H1 (cell line): ENCODE results near the gene LENG9. TPM values are rescaled to one million over a fixed set of nuclear protein-coding genes. Genes with fewer than 3 reads are reported as not detected.

Source experiments
- CTCF ChIA-PET: fragments of 300-600 bp; sonication (Branson Sonifier 250); formaldehyde crosslinking; loops from one replicate; lab custom pipeline; 2021; ENCODE audit not compliant: partially characterized antibody; lab: Charles Lee
- POLR2A ChIA-PET: fragments of 300-600 bp; sonication (Branson Sonifier 250); formaldehyde crosslinking; loops from one replicate; lab custom pipeline; 2021; ENCODE audit warnings: inconsistent platforms; ENCODE audit not compliant: partially characterized antibody; lab: Charles Lee
- DNase-seq, 2 experiments: peaks; one replicate each; pipeline versions ENCODE4 v3.0.0 to v3.0.0-alpha.2; 2010 to 2022; ENCODE audit warnings: low spot score in 2 of 2, low read depth in 1 of 2, mixed read lengths in 1 of 2
- FAIRE-seq: peaks from 2 replicates; lab custom pipeline; 2011; peaks lifted over from hg19 to GRCh38; lab: Jason Lieb, UNC
- H2AFZ ChIP-seq: 2 replicates; pipeline ENCODE4 v1.8.1; 2012; ENCODE audit warnings: low read length, inconsistent platforms
- H2AK5ac ChIP-seq: 2 replicates; pipeline ENCODE4 v1.6.1; 2013; ENCODE audit warnings: low read depth, low read length
- H2BK120ac ChIP-seq: replicated peaks from 2 replicates; pipeline ENCODE3; 2013; ENCODE audit warnings: low read depth, low read length, inconsistent platforms
- H2BK12ac ChIP-seq: 2 replicates; pipeline ENCODE4 v1.6.1; 2013; ENCODE audit warnings: low read depth, low read length
- H2BK15ac ChIP-seq: 2 replicates; pipeline ENCODE4 v1.6.1; 2013; ENCODE audit warnings: low read length
- H2BK20ac ChIP-seq: 2 replicates; pipeline ENCODE4 v1.6.1; 2013; ENCODE audit warnings: low read length
- H2BK5ac ChIP-seq: 2 replicates; pipeline ENCODE4 v1.6.1; 2013; ENCODE audit warnings: low read depth, low read length
- H3K14ac ChIP-seq: 2 replicates; pipeline ENCODE4 v1.6.1; 2013; ENCODE audit warnings: inconsistent platforms; ENCODE audit not compliant: insufficient read length
- H3K18ac ChIP-seq: 2 replicates; pipeline ENCODE4 v1.6.1; 2013; ENCODE audit warnings: low read length; ENCODE audit errors: extremely low read depth
- H3K23ac ChIP-seq: 2 replicates; pipeline ENCODE4 v1.6.1; 2013; ENCODE audit warnings: inconsistent platforms; ENCODE audit not compliant: insufficient read length
- H3K23me2 ChIP-seq: 2 replicates; pipeline ENCODE4 v1.6.1; 2013; ENCODE audit warnings: low read depth, low read length
- H3K27ac ChIP-seq: 2 replicates; pipeline ENCODE4 v1.6.1; 2011; ENCODE audit warnings: low read depth, low read length, inconsistent platforms
- H3K27me3 ChIP-seq, 4 experiments: replicated peaks in 1 of 4; 1 replicate in 1 of 4; 2 replicates in 3 of 4; pipeline versions ENCODE4 v1.6.1 to v1.8.1; 2011 to 2013; ENCODE audit warnings: low read length in 3 of 4, mild to moderate bottlenecking in 3 of 4, inconsistent platforms in 2 of 4, mixed read lengths in 2 of 4, moderate library complexity in 1 of 4; ENCODE audit not compliant: control insufficient read depth in 3 of 4, insufficient read depth in 3 of 4; ENCODE audit errors: extremely low read depth in 1 of 4
- H3K36me3 ChIP-seq, 4 experiments: 2 replicates each; pipeline versions ENCODE4 v1.6.1 to v1.8.1; 2011 to 2013; ENCODE audit warnings: mild to moderate bottlenecking in 4 of 4, low read length in 3 of 4, moderate library complexity in 2 of 4, control low read depth in 1 of 4, inconsistent platforms in 1 of 4; ENCODE audit not compliant: insufficient read depth in 4 of 4, control insufficient read depth in 2 of 4
- H3K4ac ChIP-seq: replicated peaks from 2 replicates; pipeline ENCODE3; 2013; ENCODE audit warnings: low read length, low read depth, mixed read lengths, inconsistent platforms; ENCODE audit not compliant: insufficient read length
- H3K4me1 ChIP-seq, 4 experiments: replicated peaks in 1 of 4; 1 replicate in 1 of 4; 2 replicates in 3 of 4; pipeline versions ENCODE4 v1.6.1 to v1.8.1; 2011 to 2013; ENCODE audit warnings: low read length in 3 of 4, inconsistent platforms in 2 of 4, mixed read lengths in 1 of 4; ENCODE audit not compliant: insufficient read depth in 4 of 4, control insufficient read depth in 3 of 4
- H3K4me2 ChIP-seq, 2 experiments: 2 replicates each; pipeline versions ENCODE4 v1.6.1 to v1.8.1; 2011 to 2013; ENCODE audit warnings: low read depth in 2 of 2, low read length in 2 of 2, control low read depth in 1 of 2, inconsistent platforms in 1 of 2, mild to moderate bottlenecking in 1 of 2; ENCODE audit not compliant: insufficient read depth in 1 of 2
- H3K4me3 ChIP-seq, 4 experiments: fragments of 200-600, 300-600 bp in 1 of 4; sonication (generic), shearing (Covaris generic), sonication (Bioruptor Twin) in 1 of 4; 2 replicates each; pipeline versions ENCODE4 v1.5.1 to v1.8.1; 2011 to 2016; ENCODE audit warnings: low read length in 4 of 4, low read depth in 3 of 4, control low read depth in 2 of 4, inconsistent platforms in 2 of 4, mild to moderate bottlenecking in 2 of 4, mixed read lengths in 1 of 4, moderate library complexity in 1 of 4; ENCODE audit not compliant: insufficient read depth in 2 of 4; ENCODE audit errors: extremely low read depth in 1 of 4
- H3K56ac ChIP-seq: replicated peaks from 2 replicates; pipeline ENCODE3; 2013; ENCODE audit warnings: low read depth, mild to moderate bottlenecking, mixed read lengths, low read length, inconsistent platforms; ENCODE audit not compliant: insufficient read length
- H3K79me1 ChIP-seq: 2 replicates; pipeline ENCODE4 v1.6.1; 2013; ENCODE audit warnings: low read depth, low read length, control low read depth
- H3K79me2 ChIP-seq, 2 experiments: 2 replicates each; pipeline versions ENCODE4 v1.6.1 to v1.8.1; 2012 to 2013; ENCODE audit warnings: low read length in 2 of 2, mild to moderate bottlenecking in 2 of 2, inconsistent platforms in 1 of 2; ENCODE audit not compliant: insufficient read depth in 2 of 2, control insufficient read depth in 1 of 2
- H3K9ac ChIP-seq, 4 experiments: replicated peaks in 1 of 4; 1 replicate in 1 of 4; 2 replicates in 3 of 4; pipeline versions ENCODE4 v1.6.1 to v1.8.1; 2011 to 2013; ENCODE audit warnings: low read depth in 3 of 4, low read length in 3 of 4, control low read depth in 2 of 4, mild to moderate bottlenecking in 2 of 4, moderate library complexity in 2 of 4, inconsistent platforms in 1 of 4; ENCODE audit errors: extremely low read depth in 1 of 4
- H3K9me3 ChIP-seq, 2 experiments: 2 replicates each; pipeline versions ENCODE4 v1.6.1 to v1.8.1; 2012 to 2013; ENCODE audit warnings: mild to moderate bottlenecking in 2 of 2, moderate library complexity in 2 of 2, control low read depth in 1 of 2, inconsistent platforms in 1 of 2, low read depth in 1 of 2, low read length in 1 of 2, mixed read lengths in 1 of 2; ENCODE audit not compliant: insufficient read depth in 2 of 2
- H4K20me1 ChIP-seq, 2 experiments: replicated peaks in 1 of 2; 2 replicates each; pipeline versions ENCODE3 to v1.8.1; 2011 to 2013; ENCODE audit warnings: inconsistent platforms in 2 of 2, low read length in 2 of 2, mild to moderate bottlenecking in 1 of 2; ENCODE audit not compliant: insufficient read depth in 2 of 2, control insufficient read depth in 1 of 2
- H4K5ac ChIP-seq: 2 replicates; pipeline ENCODE4 v1.6.1; 2013; ENCODE audit warnings: low read length, low read depth, mixed read lengths, inconsistent platforms; ENCODE audit not compliant: insufficient read length
- H4K8ac ChIP-seq: 2 replicates; pipeline ENCODE4 v1.8.0; 2013; ENCODE audit warnings: mild to moderate bottlenecking, moderate library complexity, low read length, inconsistent platforms; ENCODE audit not compliant: insufficient read depth; ENCODE audit errors: extremely low read depth
- H4K91ac ChIP-seq: replicated peaks from 2 replicates; pipeline ENCODE3; 2013; ENCODE audit warnings: low read length, mixed read lengths, inconsistent platforms; ENCODE audit not compliant: insufficient read length
- CEBPB ChIP-seq: IDR thresholded peaks from 2 replicates; pipeline ENCODE4 v1.6.1; 2012; ENCODE audit warnings: low read depth, low read length
- GABPA ChIP-seq: IDR thresholded peaks from 2 replicates; pipeline ENCODE4 v1.6.1; 2011; ENCODE audit warnings: mild to moderate bottlenecking, low read length, moderate library complexity, borderline replicate concordance; ENCODE audit not compliant: insufficient read depth
- JUND ChIP-seq: IDR thresholded peaks from 2 replicates; pipeline ENCODE4 v1.6.1; 2011; ENCODE audit warnings: mild to moderate bottlenecking, improper control_type of control experiment, low read length
- MAFK ChIP-seq: IDR thresholded peaks from 2 replicates; pipeline ENCODE4 v1.6.1; 2012; ENCODE audit warnings: low read depth, mild to moderate bottlenecking, improper control_type of control experiment, low read length
- POLR2AphosphoS5 ChIP-seq: IDR thresholded peaks from 2 replicates; pipeline ENCODE4 v1.6.1; 2011; ENCODE audit warnings: low read depth, low read length
- SIN3A ChIP-seq, 2 experiments: IDR thresholded peaks in 1 of 2; conservative IDR thresholded peaks in 1 of 2; 2 replicates each; pipeline ENCODE4 v1.6.1; 2011 to 2012; ENCODE audit warnings: low read length in 2 of 2, improper control_type of control experiment in 1 of 2, low read depth in 1 of 2, mild to moderate bottlenecking in 1 of 2
- SP4 ChIP-seq: IDR thresholded peaks from 2 replicates; pipeline ENCODE4 v1.6.1; 2012; ENCODE audit warnings: low read length, inconsistent platforms
- WGBS, 2 experiments: shearing (Covaris generic) in 1 of 2; methylation state at CpG; one replicate each; pipeline versions ENCODE4 v1.1.6 to v1.1.7; 2013 to 2015; ENCODE audit warnings: low lambda C conversion rate in 2 of 2, mixed read lengths in 2 of 2, inconsistent platforms in 1 of 2, low coverage in 1 of 2, missing lambda C conversion rate in 1 of 2; ENCODE audit not compliant: insufficient replicate concordance in 2 of 2, insufficient coverage in 1 of 2, insufficient read length in 1 of 2; ENCODE audit errors: extremely low coverage in 1 of 2, missing lambda C conversion rate in 1 of 2; 5-methylcytosine and 5-hydroxymethylcytosine counted together
- polyA plus RNA-seq, 7 experiments: library from polyadenylated mRNA; depleted of rRNA in 3 of 7; stranded (reverse) in 5 of 7; unstranded in 2 of 7; fragments of >200 nt in 5 of 7; fragments of 200-250 nt in 2 of 7; gene quantifications; 1 replicate in 5 of 7; 2 replicates in 1 of 7; 4 replicates in 1 of 7; pipeline versions ENCODE4 v1.2.1 to v1.2.3, GENCODE V29; 2011 to 2013; ENCODE audit warnings: missing spikeins in 2 of 7, mixed read lengths in 2 of 7
- total RNA-seq: library from RNA; stranded (reverse); fragmentation: NEBNext Ultra II Directional; extraction: Animal tissue kit (Norgen Biotek cat#: 25700); gene quantifications from 2 replicates; pipeline ENCODE4 v1.2.1, GENCODE V29; 2021

The LENG9 gene
- total and polyA plus RNA-seq, 2 of the 8 experiments (the other 6 are each of a cell fraction or from before 2014, with no cell fraction given) = 1.6 to 3.9 TPM

GRCh38 chr19:54432144-54432738 lies 31.3 kb downstream of the LENG9 start:
- Histone ChIP-seq H4K5ac (no peak overlapping the region), H4K8ac (no peak overlapping the region), H3K23me2 (peaks cover 4% of the 10 kb centered on the region), H2BK5ac (no peak overlapping the region), H3K4me2 (no peak overlapping the region), H4K91ac (no peak overlapping the region), H3K79me2 (no peaks in the 10 kb centered on the region), H3K36me3 (peaks cover 0 to 6% (median 0%) of the 10 kb centered on the region in 4 experiments; a peak in 1 of 8 replicates), H3K79me1 (peaks cover 3% of the 10 kb centered on the region; the same call in 1 of the 2 replicates), H2BK20ac (no peak overlapping the region), H2BK12ac (no peak overlapping the region), H3K4me1 (peaks cover 0 to 37% (median 20%) of the 10 kb centered on the region in 4 experiments; a peak in 6 of 7 replicates), H3K27me3 (no peaks in the 10 kb centered on the region; a peak in 2 of 7 replicates), H3K9me3 (no peaks in the 10 kb centered on the region), H2BK120ac (no peak overlapping the region), H3K23ac (no peak overlapping the region), H4K20me1 (peaks cover 10 to 16% of the 10 kb centered on the region in 2 experiments), H3K9ac (no peak overlapping the region), H3K4ac (no peak overlapping the region), H2AFZ (no peak overlapping the region), H2AK5ac (no peak overlapping the region), H3K56ac (no peak overlapping the region), H3K4me3 (no peak overlapping the region), H2BK15ac (no peak overlapping the region), H3K14ac (no peak overlapping the region), H3K18ac (no peak overlapping the region), H3K27ac (no peak overlapping the region)
- CTCF ChIA-PET = interaction anchor here (0.5 to 5.7 kb wide), 6 partner anchors 7 to 41 kb away, joined by 3 to 42 read pairs (median 6); no protein-coding TSS in a partner anchor
- no peak for DNase-seq
- POLR2A ChIA-PET = interaction anchor here (1.4 to 13.5 kb wide), 6 partner anchors 9 to 31 kb away, joined by 3 to 133 read pairs (median 10); partner anchors contain the start of genes LENG9 and TTYH1
- WGBS, 2 experiments = 90% methylated on average over 10 of the region's 10 CpGs; no CpG with 5 or more reads in 1 of the 2 experiments
- FAIRE-seq = no peak
- TF ChIP-seq POLR2AphosphoS5 (no peak), CEBPB (no peak), SIN3A (conservative IDR thresholded peaks at IDR 0.05 in 1 of 2, IDR thresholded peaks at IDR 0.05 in 1 of 2; ENCODE audit: low read depth in 1 of 2, low read length in 2 of 2) (no peak), GABPA (no peak), MAFK (no peak), JUND (no peak), SP4 (no peak)
